ENCODE results near the gene GFAP.

GRCh38 chr17:44907729-44908470, 7.4 kb downstream of the GFAP start:
- no peak for TF ChIP-seq ZNF274 (IDR thresholded peaks at IDR 0.05; ENCODE audit: low read depth, low read length)
- no peak for TF ChIP-seq YY1 (IDR thresholded peaks at IDR 0.05; ENCODE audit: insufficient read depth, insufficient read length)
- TF ChIP-seq SUZ12 (IDR thresholded peaks at IDR 0.05; ENCODE audit: extremely low read depth, insufficient read depth, insufficient read length) = no peak
